Measurements from ENCODE around the gene NEK6.

The NEK6 gene

GRCh38 chr9:124292696-124293593 is 35.2 kb downstream of the NEK6 start:
- intact Hi-C loops (cut with DNase I), result loop anchor here (2.0 kb wide), 1 partner anchor 166 kb away; no protein-coding TSS in a partner anchor
- no peak for DNase-seq

DNA sequence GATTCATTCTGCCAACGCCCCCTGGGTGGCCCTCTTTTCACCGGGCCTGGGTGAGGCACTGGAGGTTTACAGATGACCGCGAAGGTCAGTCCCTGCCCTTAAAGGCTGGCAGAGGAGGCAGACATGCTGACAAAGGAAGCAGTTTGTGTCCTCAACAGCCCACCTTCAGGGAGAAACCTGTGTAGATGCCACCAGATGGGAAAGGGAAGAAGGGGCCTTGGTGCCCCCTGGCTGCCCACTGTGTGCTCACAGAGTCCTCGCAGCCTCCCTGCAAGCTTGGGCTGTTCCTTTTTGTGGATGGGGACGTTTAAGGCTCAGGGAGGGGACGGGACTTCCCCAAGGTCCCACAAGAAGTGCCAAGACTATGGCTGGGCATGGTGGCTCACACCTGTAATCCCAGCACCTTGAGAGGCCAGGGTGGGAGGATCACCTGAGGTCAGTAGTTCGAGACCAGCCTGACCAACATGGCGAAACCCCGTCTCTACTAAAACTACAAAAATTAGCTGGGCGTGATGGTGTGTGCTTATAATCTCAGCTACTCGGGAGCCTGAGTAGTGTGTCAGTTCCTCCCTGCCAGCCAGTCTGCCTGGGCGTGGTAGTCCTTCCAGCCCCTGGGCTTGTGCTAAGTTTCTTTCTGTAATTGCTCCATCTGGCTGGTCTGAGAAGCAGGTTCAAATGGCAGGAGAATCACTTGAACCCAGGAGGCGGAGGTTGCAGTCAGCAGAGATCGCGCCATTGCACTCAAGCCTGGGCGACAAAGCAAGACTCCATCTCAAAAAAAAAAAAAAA is 36.2 kb downstream of the NEK6 start:
- intact Hi-C loops (cut with DNase I), result loop anchor here (2.0 kb wide), 1 partner anchor 167 kb away; no protein-coding TSS in a partner anchor
- DNase-seq, result no peak

GRCh38 chr9:124295159-124295794 is 37.5 kb downstream of the NEK6 start:
- intact Hi-C loops (cut with DNase I), result no loop called here

GRCh38 chr9:124296094-124296493 is 38.3 kb downstream of the NEK6 start:
- intact Hi-C loops (cut with DNase I), result no loop called here
- peak in 3 of 10 donors; percentile 20 to 53 (median 21) for DNase-seq

More at GRCh38 chr9:124295159-124295794, 37.5 kb downstream of the NEK6 start:
- no peak for DNase-seq

GRCh38 chr9:124296796-124297550 is 39.2 kb downstream of the NEK6 start:
- intact Hi-C loops (cut with DNase I), result no loop called here
- no peak for DNase-seq

DNA sequence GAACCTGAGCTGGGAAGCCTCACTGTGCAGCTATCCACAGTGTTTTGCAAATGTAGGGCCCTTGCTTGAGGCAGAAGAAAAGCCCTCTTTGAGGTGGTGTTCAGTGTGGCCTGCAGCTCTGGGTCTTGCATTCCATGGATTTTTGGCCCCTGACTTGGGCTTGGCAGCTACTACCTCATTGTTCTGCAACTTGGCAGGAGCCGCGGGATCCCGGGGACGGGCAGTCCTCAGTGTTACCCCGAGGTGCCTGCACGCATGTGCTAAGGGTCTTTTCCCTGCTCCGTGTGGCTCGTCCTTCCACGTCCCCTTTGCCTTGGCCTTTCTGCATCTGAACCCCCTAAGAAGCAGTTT is 39.8 kb downstream of the NEK6 start:
- peak in 5 of 10 donors; percentile 47 to 89 (median 71) for DNase-seq
- intact Hi-C loops (cut with DNase I), result no loop called here

GRCh38 chr9:124297915-124298645 is 40.3 kb downstream of the NEK6 start:
- intact Hi-C loops (cut with DNase I), result no loop called here
- no peak for DNase-seq

DNA sequence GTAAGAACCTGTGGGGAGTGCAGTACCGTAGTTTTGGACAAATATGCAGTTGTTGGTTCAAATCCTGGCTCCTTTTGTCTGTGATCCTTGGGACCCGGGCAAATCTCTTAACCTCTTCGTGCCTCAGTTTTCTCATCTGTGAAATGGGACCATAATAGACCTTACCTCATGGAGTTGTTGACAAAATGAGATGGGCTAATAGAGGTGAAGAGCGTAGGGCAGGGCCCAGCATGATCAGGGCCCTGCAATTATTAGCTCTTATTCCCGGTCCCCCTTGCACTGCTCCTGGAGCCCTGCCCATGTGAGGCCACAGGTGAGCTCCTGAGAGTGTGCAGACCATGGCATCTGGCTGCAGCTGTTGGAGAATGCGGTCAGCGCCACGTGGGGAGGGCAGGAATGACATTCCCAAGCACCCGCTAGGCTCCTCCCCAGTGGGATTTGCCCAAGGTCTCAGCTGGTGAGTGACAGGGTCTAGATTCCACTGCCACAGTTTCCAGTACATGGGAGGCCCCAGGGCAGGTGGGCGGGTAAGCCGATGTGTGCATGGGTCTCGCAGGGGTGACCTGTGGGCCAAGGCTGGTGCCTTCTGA is 41.0 kb downstream of the NEK6 start:
- intact Hi-C loops (cut with DNase I), result no loop called here
- DNase-seq, result no peak

DNA sequence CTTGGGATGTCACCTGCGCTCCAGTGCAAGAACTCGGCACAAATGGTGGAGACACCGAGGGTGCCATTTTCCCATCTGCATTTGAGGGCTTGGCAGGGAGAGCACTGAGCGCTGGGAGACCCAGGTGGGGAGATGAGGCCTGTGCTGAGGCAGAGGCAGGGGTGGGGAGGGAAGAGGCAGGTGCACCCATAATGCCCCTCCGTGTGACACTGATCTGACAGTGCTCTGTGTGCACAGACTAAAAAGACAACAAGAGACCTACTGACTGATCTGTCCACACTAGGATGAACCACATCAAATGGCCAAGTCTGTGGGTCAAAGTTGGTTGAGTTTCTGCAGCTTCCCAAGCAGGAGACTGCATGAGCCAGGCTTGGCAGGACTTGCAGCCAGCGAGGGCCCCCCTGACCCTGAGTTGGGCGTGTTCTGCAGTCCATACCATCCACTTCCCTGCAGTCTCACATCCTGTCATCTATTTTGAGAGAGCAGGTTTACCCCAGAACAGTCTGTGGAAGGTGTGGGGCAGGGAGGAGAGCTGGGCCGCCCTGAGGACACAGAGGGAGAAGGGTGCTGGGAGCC is 41.9 kb downstream of the NEK6 start:
- intact Hi-C loops (cut with DNase I), result no loop called here
- no peak for DNase-seq

- intact Hi-C loops (cut with DNase I), result no loop called here
- no peak for DNase-seq
These were observed 42.6 kb downstream of the NEK6 start for GRCh38 chr9:124300312-124300711.

GRCh38 chr9:124302921-124303320 is 45.2 kb downstream of the NEK6 start:
- intact Hi-C loops (cut with DNase I), result no loop called here
- no peak for DNase-seq

DNA sequence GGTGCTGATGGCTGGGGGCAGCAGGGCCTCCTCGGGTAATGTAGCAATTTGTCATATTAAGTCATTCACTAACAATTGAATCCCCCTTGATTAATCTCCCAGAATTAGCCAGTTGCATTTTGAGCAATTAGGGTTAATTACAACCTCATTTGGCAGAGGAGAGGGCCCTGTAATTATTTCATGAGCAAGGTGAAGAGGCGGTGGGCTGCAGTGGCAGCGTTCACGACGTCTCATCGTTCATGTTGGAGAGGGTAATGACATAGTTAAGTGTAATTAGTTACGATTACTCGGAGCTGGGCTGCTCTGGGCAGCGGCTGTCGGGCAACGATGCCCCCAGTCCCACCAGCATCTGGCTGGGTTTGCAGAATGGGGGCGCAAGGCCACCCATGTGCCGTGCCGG is 46.0 kb downstream of the NEK6 start:
- DNase-seq, result no peak
- intact Hi-C loops (cut with DNase I), result no loop called here

- no peak for DNase-seq
These were observed 46.5 kb downstream of the NEK6 start for GRCh38 chr9:124304285-124304684.

DNA sequence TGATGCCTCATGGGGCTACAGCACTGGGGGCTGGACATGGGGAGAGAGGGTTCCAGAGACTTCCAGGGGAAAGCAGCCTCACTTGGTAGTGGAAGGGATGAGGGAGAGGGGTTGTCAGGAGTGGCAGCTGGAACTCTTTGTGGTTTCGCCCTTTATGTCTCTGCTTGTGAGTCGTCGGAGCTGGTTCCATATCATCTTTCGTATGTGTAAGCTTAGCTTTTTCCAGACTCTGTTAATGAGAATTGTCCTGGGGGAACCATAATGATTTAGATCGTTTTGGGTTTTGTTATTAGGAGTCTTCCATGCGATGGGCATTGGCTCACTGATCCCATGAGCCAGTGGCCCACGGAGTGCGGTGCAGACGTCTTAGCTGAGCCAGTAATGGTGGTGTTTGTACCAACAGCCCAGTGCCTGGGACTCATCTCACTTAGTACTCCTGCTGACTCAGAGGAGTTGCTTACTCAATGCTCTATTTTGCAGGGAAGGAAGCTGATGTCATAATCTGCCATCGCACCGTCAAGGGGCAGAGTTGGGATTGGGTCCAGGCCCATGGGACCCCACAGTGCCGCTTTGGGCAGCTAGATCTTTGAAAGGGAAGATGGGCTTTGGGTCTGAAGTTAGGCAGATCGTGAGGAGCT is 48.5 kb downstream of the NEK6 start:
- intact Hi-C loops (cut with DNase I), result no loop called here
- no peak for DNase-seq

More at GRCh38 chr9:124304285-124304684, 46.5 kb downstream of the NEK6 start:
- intact Hi-C loops (cut with DNase I), result no loop called here

GRCh38 chr9:124307379-124308030 is 49.8 kb downstream of the NEK6 start:
- intact Hi-C loops (cut with DNase I), result no loop called here
- no peak for DNase-seq

GRCh38 chr9:124308606-124309491 is 51.1 kb downstream of the NEK6 start:
- intact Hi-C loops (cut with DNase I), result no loop called here
- DNase-seq, result no peak

DNA sequence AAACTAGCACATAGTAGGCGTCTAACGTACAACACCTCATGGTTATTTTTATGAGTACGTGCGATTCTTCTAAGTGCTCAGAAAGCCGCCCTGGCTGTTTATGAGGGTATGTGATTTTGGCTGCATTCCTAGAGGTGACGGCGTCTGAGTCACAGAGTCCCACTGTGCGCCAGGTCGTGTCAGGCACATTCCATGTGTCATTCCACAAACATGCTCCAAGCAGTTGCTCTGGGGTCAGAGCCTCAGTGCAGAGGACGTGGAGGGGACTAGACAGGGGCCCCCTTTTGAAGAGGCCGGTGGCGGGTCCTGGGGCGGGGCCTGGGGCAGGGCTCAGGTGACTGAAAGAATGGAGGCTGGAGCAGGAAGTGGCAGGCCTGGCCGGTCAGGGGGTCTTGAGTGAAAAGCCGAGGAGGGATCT is 51.9 kb downstream of the NEK6 start:
- no peak for DNase-seq
- intact Hi-C loops (cut with DNase I), result no loop called here
